ENCODE results near the gene PSPH.

Gene PSPH

GRCh38 chr7:55996856-55997500, 54.3 kb downstream of the PSPH start:
- no peak for DNase-seq

- DNase-seq = no peak
Observed at GRCh38 chr7:55992346-55992745, 58.9 kb downstream of the PSPH start.

GRCh38 chr7:55983537-55983936, 67.7 kb downstream of the PSPH start:
- DNase-seq = no peak

- no peak for DNase-seq
Observed at GRCh38 chr7:55980266-55980665, 71.0 kb downstream of the PSPH start.

DNA sequence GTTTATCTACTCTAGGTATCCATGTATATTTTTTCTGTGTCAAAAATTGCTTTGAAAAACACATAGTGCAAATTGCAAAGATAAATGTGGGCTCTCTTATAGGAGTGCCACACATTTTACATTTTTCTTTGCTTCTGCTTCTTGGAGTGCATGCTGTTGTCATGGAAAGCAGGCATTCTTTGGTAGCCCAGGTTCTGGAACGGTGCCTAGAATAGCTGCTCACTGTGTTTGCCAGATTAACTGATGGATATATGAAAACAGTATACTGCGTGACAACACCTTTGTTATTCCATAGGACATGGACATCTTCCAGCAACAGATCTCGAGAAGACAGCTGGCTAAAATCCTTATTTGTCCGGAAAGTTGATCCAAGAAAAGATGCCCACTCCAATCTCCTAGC, 73.4 kb downstream of the PSPH start:
- DNase-seq = no peak

GRCh38 chr7:55975988-55976633, 75.1 kb downstream of the PSPH start:
- no peak for DNase-seq

- no peak for DNase-seq
Observed at GRCh38 chr7:55973747-55974250, 77.4 kb downstream of the PSPH start.

GRCh38 chr7:55970978-55971377, 80.3 kb downstream of the PSPH start:
- DNase-seq = no peak

DNA sequence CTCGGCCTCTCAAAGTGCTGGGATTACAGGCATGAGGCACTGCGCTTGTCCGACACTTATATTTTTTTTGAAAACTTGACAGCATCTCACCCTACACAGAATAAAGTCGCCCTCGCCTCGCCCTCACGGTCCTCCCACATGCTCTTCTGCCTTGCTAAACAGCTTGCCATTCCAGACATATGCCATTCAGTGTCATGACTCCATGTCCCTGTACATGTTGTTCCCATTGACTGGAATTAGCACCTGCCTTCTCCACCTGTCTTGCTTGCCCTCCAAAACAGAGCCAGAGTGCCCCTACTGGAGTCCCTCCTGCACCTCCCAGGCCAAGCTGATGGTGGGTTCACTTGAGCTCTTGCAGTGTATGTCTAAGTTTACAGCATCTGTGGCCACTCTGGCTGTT, 80.7 kb downstream of the PSPH start:
- DNase-seq = no peak

DNA sequence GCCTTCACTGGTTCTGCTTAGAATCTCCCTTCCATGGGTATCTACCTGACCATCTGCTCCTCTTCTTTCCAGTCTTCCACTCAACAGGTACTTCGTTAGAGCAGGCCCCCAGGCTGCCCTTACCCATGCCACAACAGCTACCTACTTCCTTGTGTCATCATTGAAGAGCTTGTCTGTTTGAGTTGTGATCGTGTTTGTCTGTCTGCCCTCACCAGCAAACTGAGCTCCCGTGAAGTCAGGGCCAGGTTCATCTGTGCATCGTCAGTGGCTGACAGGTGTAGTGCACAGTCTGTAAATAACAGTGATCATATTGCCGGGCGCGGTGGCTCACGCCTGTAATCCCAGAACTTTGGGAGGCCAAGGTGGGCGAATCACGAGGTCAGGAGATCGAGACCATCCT, 81.9 kb downstream of the PSPH start:
- no peak for DNase-seq

DNA sequence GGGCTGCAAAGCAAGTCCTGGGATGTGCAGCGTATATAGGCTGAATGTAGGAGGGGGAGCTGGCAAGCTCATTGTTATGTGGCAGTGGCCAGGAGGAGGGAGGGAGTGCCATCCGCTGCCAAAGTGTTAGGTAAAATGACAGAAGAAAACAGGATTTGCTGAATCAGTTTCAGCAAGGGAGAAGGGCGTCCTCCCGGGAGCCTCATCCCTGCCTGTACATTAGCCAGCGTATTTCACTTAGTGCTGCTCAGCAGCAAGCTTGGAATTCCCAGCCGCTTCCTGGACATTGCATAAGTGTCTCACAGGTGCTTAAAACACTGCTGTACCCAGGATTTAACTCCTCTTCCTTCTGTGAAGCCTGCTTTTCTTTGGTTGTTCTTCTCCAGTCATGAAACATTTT, 84.4 kb downstream of the PSPH start:
- DNase-seq = no peak

DNA sequence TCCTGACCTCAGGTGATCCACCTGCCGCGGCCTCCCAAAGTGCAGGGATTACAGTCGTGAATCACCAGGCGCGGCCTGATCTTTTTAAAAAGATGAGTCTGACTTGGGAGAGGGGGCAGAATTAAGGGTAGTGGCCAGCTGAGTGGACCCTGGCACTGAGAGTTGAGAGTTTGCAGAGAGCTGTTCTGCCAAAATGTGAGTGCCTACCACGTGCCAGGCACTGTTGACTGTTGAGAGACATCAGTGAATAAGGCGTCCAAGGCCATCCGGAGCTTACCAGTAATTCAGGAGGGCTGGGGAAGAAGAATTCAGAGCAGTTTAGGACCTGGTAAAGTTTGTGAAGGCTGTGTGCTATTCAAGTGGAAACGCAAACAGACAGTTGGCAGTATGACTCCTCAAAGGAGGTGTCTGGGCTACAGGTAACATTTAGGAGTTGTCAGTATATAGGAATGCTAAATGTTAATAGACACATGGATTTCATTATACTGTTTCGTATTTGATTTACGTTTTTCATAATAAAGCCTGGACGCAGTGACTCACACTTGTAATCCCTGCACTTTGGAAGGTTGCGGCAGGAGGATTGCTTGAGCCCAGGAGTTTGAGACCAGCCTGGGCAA, 85.3 kb downstream of the PSPH start:
- DNase-seq = no peak

GRCh38 chr7:55965100-55965470, 86.2 kb downstream of the PSPH start:
- DNase-seq = no peak

DNA sequence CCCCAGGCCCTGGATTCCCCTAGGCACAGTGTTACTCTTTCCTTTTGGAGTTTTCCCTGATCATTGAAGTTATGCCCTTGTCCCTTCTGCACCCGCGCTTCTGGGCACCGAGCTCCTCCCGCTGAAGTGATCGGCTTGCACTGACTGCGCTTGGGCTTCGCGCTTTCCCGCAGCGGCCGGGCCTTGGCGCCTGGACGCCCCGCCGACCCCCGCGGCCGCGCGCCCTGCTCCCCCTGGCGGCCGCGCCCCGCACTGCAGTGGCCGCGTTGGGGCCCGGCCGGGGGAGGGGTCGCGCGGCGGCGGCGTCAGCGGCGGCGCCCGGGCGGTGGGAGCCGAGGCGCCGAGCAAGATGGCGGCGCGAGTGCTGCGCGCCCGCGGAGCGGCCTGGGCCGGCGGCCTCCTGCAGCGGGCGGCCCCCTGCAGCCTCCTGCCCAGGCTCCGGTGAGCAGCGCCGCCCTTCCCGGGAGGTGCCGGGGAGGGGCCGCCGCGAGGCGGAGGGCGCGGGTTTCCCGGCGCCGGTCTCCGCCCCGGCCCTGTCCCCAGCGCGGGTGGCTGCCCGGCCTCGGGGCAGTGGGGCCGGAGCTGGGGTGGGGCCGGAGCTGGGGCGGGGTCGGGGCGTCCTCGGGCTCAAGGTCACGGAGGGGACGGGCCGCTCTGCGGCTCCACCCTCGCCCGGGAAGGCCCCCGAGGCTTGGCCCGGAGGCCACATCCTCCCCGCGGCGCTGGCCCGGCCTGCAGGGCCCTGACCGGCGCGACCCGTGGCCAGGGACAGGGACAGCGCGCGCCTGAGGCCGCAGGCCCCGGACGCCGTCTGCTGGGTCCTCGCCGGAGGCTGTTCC, 86.8 kb downstream of the PSPH start, which contains the start of gene NIPSNAP2:
TSS of gene NIPSNAP2 (plus strand) at position 325 of the 839 bp plus-strand sequence. CDS start at position 350, 25 bp downstream.
- peak; percentile 73 for DNase-seq

DNA sequence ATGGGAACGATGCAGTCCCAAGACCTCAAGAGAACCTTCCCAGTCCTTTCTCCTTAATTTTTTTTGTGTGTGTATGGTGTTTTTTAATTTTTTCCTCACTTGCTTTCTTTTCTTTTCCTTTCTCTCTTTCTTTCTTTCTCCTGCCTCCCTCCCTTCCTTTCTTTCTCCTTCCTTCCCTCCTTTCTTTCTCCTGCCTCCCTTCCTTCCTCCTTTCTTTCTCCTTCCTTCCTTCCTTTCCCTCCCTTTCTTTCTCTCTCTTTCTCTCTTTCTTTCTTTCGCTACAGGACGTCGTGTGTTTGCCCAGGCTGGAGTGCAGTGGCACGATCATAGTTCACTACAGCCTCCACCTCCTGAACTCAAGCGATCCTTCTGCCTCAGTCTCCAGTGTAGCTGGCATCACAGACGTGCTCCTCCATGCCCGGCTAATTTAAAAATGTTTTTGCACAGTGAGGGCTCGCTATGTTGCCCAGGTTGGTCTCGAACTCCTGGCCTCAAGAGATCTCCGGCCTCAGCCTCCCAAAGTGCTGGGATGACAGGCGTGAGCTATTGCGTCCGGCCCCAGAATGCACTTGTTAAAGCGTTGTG, 87.6 kb downstream of the PSPH start:
- no peak for DNase-seq

DNA sequence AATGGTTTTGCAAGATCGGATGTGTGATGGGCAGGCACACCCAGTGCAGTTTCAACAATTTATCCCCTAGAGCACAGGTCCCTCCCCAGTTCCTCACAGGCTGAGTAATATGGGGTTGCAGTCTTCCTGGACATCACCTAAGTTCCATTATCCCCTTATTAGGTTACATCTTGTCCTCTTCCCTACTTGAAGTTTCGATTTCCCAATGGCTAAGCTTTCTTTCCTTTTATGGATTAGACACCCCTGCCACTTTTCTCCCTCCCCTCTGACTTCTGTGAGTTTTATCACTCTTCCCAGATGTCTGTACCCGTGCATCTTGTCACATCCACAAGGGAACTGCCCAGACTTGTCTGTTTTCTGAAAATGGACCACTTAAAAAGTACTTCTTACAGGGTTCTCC, 89.2 kb downstream of the PSPH start:
- no peak for DNase-seq

All from stimulated activated CD8-positive, alpha-beta memory T cell treated with anti-CD3 and anti-CD28 coated beads, Interleukin-4, amount 100 ng/mL, for 48 hours (primary cell).